ENCODE measurements around the gene CUL4A. TPM values are rescaled to one million over a fixed set of nuclear protein-coding genes. Genes with fewer than 3 reads are reported as not detected.
A peak's percentile ranks its signal among the peaks of the same experiment; 100 is the strongest.
"Not testable (repeated sequence)": the region's sequence is repeated elsewhere in the genome, so short reads cannot be mapped to it uniquely, and the experiment has no call there.

The CUL4A gene
- polyA plus RNA-seq, 1 experiment = 75.4 TPM

GRCh38 chr13:113239986-113240385 lies 30.6 kb downstream of the CUL4A start:
- no peaks in the 10 kb centered on the region for H3K9me3 ChIP-seq (ENCODE audit: control insufficient read depth, insufficient read depth, low read length)
- no peaks in the 10 kb centered on the region for H3K27me3 ChIP-seq (ENCODE audit: control insufficient read depth, insufficient read depth, low read length)
- CTCF ChIA-PET = no interaction called here
- no peak for TF ChIP-seq CTCF (IDR thresholded peaks at IDR 0.05; ENCODE audit: low read depth, low read length)
- no peak overlapping the region for H3K27ac ChIP-seq (ENCODE audit: low read depth, low read length)
- DNase-seq (ENCODE audit: low read depth, low spot score) = no peak
- POLR2A ChIA-PET = no interaction called here
- H3K4me3 ChIP-seq (ENCODE audit: low read depth, low read length) = no peak overlapping the region

DNA sequence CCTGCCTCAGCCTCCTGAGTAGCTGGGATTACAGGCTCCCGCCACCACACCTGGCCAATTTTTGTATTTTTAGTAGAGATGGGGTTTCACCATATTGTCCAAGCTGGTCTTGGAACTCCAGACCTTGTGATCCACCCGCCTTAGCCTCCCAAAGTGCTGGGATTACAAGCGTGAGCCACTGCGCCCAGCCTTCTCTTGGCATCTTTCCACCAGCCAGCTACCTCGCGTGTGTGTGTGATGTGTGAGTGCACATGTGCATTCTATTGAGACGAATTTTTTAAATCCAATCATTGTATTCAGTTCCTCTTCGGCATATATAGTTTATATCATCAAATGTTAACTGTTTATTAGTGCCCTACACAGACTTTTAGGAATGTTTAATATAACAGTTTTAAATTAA lies 32.2 kb downstream of the CUL4A start:
- H3K4me3 ChIP-seq (ENCODE audit: low read depth, low read length); H3K9me3 ChIP-seq (ENCODE audit: control insufficient read depth, insufficient read depth, low read length); H3K27me3 ChIP-seq (ENCODE audit: control insufficient read depth, insufficient read depth, low read length); CTCF ChIA-PET; DNase-seq (ENCODE audit: low read depth, low spot score); POLR2A ChIA-PET; H3K27ac ChIP-seq (ENCODE audit: low read depth, low read length): not testable (repeated sequence)

DNA sequence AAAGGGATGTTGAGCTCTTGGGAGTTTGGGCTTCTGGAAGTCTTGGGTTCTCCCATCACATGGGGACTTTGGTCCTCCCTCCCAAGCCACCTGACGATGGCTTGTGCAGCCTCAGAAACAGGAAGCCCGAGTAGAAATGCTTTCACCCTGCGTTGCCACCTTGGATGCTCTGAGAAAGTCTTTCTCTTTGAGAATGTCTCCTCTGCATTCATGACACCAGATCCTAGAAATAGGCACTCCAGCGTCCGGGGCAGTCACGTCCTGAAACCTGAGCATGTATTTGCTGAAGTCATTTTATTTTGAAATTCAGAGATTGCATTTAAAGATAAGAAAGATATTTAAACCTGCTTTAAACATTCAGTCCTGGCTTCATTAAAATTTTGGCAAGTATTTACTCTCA lies 34.4 kb downstream of the CUL4A start:
- CTCF ChIA-PET = no interaction called here
- DNase-seq (ENCODE audit: low read depth, low spot score) = no peak
- Histone ChIP-seq H3K4me3 (ENCODE audit: low read depth, low read length) (no peak overlapping the region), H3K27me3 (ENCODE audit: control insufficient read depth, insufficient read depth, low read length) (no peaks in the 10 kb centered on the region), H3K9me3 (ENCODE audit: control insufficient read depth, insufficient read depth, low read length) (no peaks in the 10 kb centered on the region), H3K27ac (ENCODE audit: low read depth, low read length) (no peak overlapping the region)
- TF ChIP-seq CTCF (IDR thresholded peaks at IDR 0.05; ENCODE audit: low read depth, low read length) = no peak
- POLR2A ChIA-PET = no interaction called here

GRCh38 chr13:113245849-113246796 lies 36.7 kb downstream of the CUL4A start:
- H3K4me3 ChIP-seq (ENCODE audit: low read depth, low read length) = no peak overlapping the region
- no peaks in the 10 kb centered on the region for H3K9me3 ChIP-seq (ENCODE audit: control insufficient read depth, insufficient read depth, low read length)
- TF ChIP-seq CTCF (IDR thresholded peaks at IDR 0.05; ENCODE audit: low read depth, low read length) = peak; percentile 42
- DNase-seq (ENCODE audit: low read depth, low spot score) = no peak
- POLR2A ChIA-PET = no interaction called here
- CTCF ChIA-PET = interaction anchor here (1.0 kb wide), 1 partner anchor 8 kb away, joined by 3 read pairs; no protein-coding TSS in a partner anchor
- no peak overlapping the region for H3K27ac ChIP-seq (ENCODE audit: low read depth, low read length)
- H3K27me3 ChIP-seq (ENCODE audit: control insufficient read depth, insufficient read depth, low read length) = no peaks in the 10 kb centered on the region

DNA sequence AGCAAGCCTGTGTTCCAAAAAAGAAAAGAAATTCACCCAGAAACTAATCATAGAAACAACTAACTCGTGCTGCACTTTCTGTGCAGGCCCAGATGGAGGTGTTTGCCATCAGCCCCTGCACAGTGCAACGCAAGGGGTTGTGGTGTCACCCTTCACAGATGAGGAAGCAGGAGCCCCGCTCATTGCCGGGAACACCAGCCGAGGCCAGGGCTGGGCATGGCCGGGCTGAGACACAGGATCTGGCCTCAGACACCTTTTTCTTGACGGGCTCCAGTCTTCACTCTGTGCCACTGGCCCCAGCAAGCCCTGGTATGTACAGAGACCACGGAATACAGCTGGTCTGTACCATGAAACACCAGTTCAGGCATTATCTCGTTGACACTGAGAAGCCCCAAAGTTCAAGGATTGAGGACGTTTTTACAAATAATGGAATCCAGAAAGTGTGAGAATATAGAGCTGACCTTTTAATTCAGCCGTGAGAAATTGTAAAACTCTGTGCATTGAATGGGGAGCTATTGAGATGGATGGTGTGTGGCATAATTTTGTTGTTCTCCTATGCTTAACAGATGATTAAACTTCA lies 43.2 kb downstream of the CUL4A start:
- Histone ChIP-seq H3K9me3 (ENCODE audit: control insufficient read depth, insufficient read depth, low read length) (no peaks in the 10 kb centered on the region), H3K27me3 (ENCODE audit: control insufficient read depth, insufficient read depth, low read length) (no peaks in the 10 kb centered on the region), H3K27ac (ENCODE audit: low read depth, low read length) (no peak overlapping the region), H3K4me3 (ENCODE audit: low read depth, low read length) (no peak overlapping the region)
- no peak for DNase-seq (ENCODE audit: low read depth, low spot score)
- ChIA-PET POLR2A (no interaction called here), CTCF (no interaction called here)
- TF ChIP-seq CTCF (IDR thresholded peaks at IDR 0.05; ENCODE audit: low read depth, low read length) = no peak

DNA sequence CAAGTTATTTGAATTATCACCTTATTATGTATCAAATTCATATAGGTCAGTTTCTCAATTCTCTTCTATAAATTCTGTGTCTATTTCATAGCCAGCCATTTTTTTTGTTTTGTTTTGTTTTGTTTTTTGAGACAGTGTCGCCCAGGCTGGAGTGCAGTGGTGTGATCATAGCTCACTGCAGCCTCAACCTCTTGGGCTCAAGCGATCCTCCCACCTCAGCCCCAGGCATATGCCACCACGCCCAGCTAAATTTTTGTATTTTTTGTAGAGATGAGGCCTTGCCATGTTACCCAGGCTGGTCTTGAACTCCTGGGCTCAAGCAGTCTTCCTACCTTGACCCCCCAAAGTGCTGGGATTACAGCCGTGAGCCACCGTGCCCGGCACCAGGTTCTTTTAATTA lies 48.5 kb downstream of the CUL4A start:
- H3K4me3 ChIP-seq (ENCODE audit: low read depth, low read length); CTCF ChIA-PET; H3K27ac ChIP-seq (ENCODE audit: low read depth, low read length); POLR2A ChIA-PET; DNase-seq (ENCODE audit: low read depth, low spot score); H3K9me3 ChIP-seq (ENCODE audit: control insufficient read depth, insufficient read depth, low read length); H3K27me3 ChIP-seq (ENCODE audit: control insufficient read depth, insufficient read depth, low read length): not testable (repeated sequence)

All from AG04450 (cell line).